Measurements from ENCODE around the gene DCUN1D2.

Gene DCUN1D2

GRCh38 chr13:113497217-113497616 lies 6.7 kb upstream of the DCUN1D2 start:
- intact Hi-C loops (cut with DNase I) = no loop called here
- no peak for DNase-seq

GRCh38 chr13:113495494-113496210 lies 5.1 kb upstream of the DCUN1D2 start:
- peak in 31 of 42 donors; percentile 21 to 72 (median 46) for DNase-seq
- intact Hi-C loops (cut with DNase I) = no loop called here

- intact Hi-C loops (cut with DNase I) = no loop called here
- peak in 1 of 42 donors; percentile 19 for DNase-seq
These were observed 2.9 kb upstream of the DCUN1D2 start for GRCh38 chr13:113493315-113493951.

- intact Hi-C loops (cut with DNase I) = no loop called here
- peak in 1 of 42 donors; percentile 35 for DNase-seq
These were observed 1.5 kb upstream of the DCUN1D2 start for GRCh38 chr13:113491982-113492381.

- intact Hi-C loops (cut with DNase I) = no loop called here
These were observed 940 bp upstream of the DCUN1D2 start for GRCh38 chr13:113491418-113491883.

GRCh38 chr13:113489549-113490495 lies 689 bp downstream of the DCUN1D2 start:
- intact Hi-C loops (cut with DNase I) = no loop called here

More at GRCh38 chr13:113491418-113491883, 940 bp upstream of the DCUN1D2 start:
- peak in 6 of 42 donors; percentile 15 to 48 (median 23) for DNase-seq

GRCh38 chr13:113489171-113489548 lies 1.4 kb downstream of the DCUN1D2 start:
- intact Hi-C loops (cut with DNase I) = no loop called here

More at GRCh38 chr13:113489549-113490495, 689 bp downstream of the DCUN1D2 start:
- DNase-seq = peak in 41 of 42 donors; percentile 34 to 86 (median 61)

GRCh38 chr13:113488283-113488682 lies 2.2 kb downstream of the DCUN1D2 start:
- intact Hi-C loops (cut with DNase I) = no loop called here
- DNase-seq = no peak

More at GRCh38 chr13:113489171-113489548, 1.4 kb downstream of the DCUN1D2 start:
- DNase-seq = no peak

- DNase-seq = no peak
- intact Hi-C loops (cut with DNase I) = no loop called here
These were observed 3.8 kb downstream of the DCUN1D2 start for GRCh38 chr13:113486698-113487097.

- intact Hi-C loops (cut with DNase I) = no loop called here
- no peak for DNase-seq
These were observed 5.0 kb downstream of the DCUN1D2 start for GRCh38 chr13:113485545-113485944.

- DNase-seq = peak in 17 of 42 donors; percentile 12 to 71 (median 33)
- intact Hi-C loops (cut with DNase I) = no loop called here
These were observed 6.8 kb downstream of the DCUN1D2 start for GRCh38 chr13:113483504-113484293.

GRCh38 chr13:113483081-113483480 lies 7.4 kb downstream of the DCUN1D2 start:
- intact Hi-C loops (cut with DNase I) = no loop called here
- no peak for DNase-seq

GRCh38 chr13:113479179-113479578 lies 11.3 kb downstream of the DCUN1D2 start:
- intact Hi-C loops (cut with DNase I) = no loop called here
- no peak for DNase-seq

- no peak for DNase-seq
- intact Hi-C loops (cut with DNase I) = no loop called here
These were observed 12.8 kb downstream of the DCUN1D2 start for GRCh38 chr13:113477724-113478123.

- intact Hi-C loops (cut with DNase I) = no loop called here
- DNase-seq = no peak
These were observed 13.7 kb downstream of the DCUN1D2 start for GRCh38 chr13:113476811-113477210.

- DNase-seq = no peak
- intact Hi-C loops (cut with DNase I) = no loop called here
These were observed 14.6 kb downstream of the DCUN1D2 start for GRCh38 chr13:113475911-113476310.

- no peak for DNase-seq
- intact Hi-C loops (cut with DNase I) = no loop called here
These were observed 15.2 kb downstream of the DCUN1D2 start for GRCh38 chr13:113475280-113475679.

GRCh38 chr13:113474179-113474578 lies 16.3 kb downstream of the DCUN1D2 start:
- no peak for DNase-seq
- intact Hi-C loops (cut with DNase I) = no loop called here

Measured in head of caudate nucleus (tissue), 42 donors.